Neural cell (in vitro differentiated cells): ENCODE measurements around the gene OR13J1. TPM values are rescaled to one million over a fixed set of nuclear protein-coding genes. Genes with fewer than 3 reads are reported as not detected.
A peak's percentile ranks its signal among the peaks of the same experiment; 100 is the strongest.

Experiments
- H2AFZ ChIP-seq: fragments of 200-600, 300-800 bp; sonication (generic), shearing (Covaris generic); 2 replicates; pipeline ENCODE4 v1.6.0; 2014; ENCODE audit warnings: low read depth, mild to moderate bottlenecking, antibody characterized with exemption, low read length, moderate library complexity
- H3F3A ChIP-seq: fragments of 200-600 bp; shearing (Covaris generic); 2 replicates; pipeline ENCODE4 v1.6.1; 2016; ENCODE audit warnings: mild to moderate bottlenecking, moderate library complexity, mixed read lengths, antibody characterized with exemption, low read length; ENCODE audit not compliant: insufficient read depth, poor library complexity, severe bottlenecking
- H3K27ac ChIP-seq: fragments of 200-600, 300-800 bp; sonication (generic), shearing (Covaris generic); 2 replicates; pipeline ENCODE4 v1.5.1; 2014; ENCODE audit warnings: mild to moderate bottlenecking, low read length, moderate library complexity
- H3K27me3 ChIP-seq: fragments of 300-800, 200-600 bp; sonication (generic), shearing (Covaris generic); 2 replicates; pipeline ENCODE4 v1.6.0; 2014; ENCODE audit warnings: mild to moderate bottlenecking, low read depth, low read length, moderate library complexity; ENCODE audit not compliant: insufficient read depth
- H3K36me3 ChIP-seq: fragments of 300-800, 200-600 bp; sonication (generic), shearing (Covaris generic); 2 replicates; pipeline ENCODE4 v1.5.1; 2014; ENCODE audit warnings: mild to moderate bottlenecking, antibody characterized with exemption, low read length, moderate library complexity; ENCODE audit not compliant: insufficient read depth
- H3K4me2 ChIP-seq: fragments of 300-800, 200-600 bp; sonication (generic), shearing (Covaris generic); 2 replicates; pipeline ENCODE4 v1.6.0; 2014; ENCODE audit warnings: mild to moderate bottlenecking, low read length
- H3K4me3 ChIP-seq: fragments of 300-800, 200-600 bp; sonication (generic), shearing (Covaris generic); 2 replicates; pipeline ENCODE4 v1.5.1; 2014; ENCODE audit warnings: mild to moderate bottlenecking, low read length, moderate library complexity
- H3K79me2 ChIP-seq: fragments of 200-600 bp; shearing (Covaris generic); replicated peaks from 2 replicates; pipeline ENCODE4 v1.6.0; 2014; ENCODE audit warnings: mild to moderate bottlenecking, low read length, moderate library complexity; ENCODE audit not compliant: insufficient read depth
- H3K9ac ChIP-seq: fragments of 300-800, 200-600 bp; sonication (generic), shearing (Covaris generic); 2 replicates; pipeline ENCODE4 v1.6.1; 2016; ENCODE audit warnings: mild to moderate bottlenecking, low read length, mixed read lengths
- H3K9me2 ChIP-seq: fragments of 200-600 bp; shearing (Covaris generic); 2 replicates; pipeline ENCODE4 v1.6.1; 2016; ENCODE audit warnings: mild to moderate bottlenecking, low read length, mixed read lengths; ENCODE audit not compliant: insufficient read depth
- H3K9me3 ChIP-seq: fragments of 200-600, 300-800 bp; sonication (generic), shearing (Covaris generic); 2 replicates; pipeline ENCODE4 v1.6.1; 2016; ENCODE audit warnings: mild to moderate bottlenecking, mixed run types, low read length, moderate library complexity, mixed read lengths
- H4K20me1 ChIP-seq: fragments of 200-600 bp; shearing (Covaris generic); 2 replicates; pipeline ENCODE4 v1.6.1; 2016; ENCODE audit warnings: mild to moderate bottlenecking, mixed run types; ENCODE audit not compliant: insufficient read depth
- EP300 ChIP-seq: fragments of 450-650 bp; conservative IDR thresholded peaks from 2 replicates; pipeline ENCODE4 v1.6.1; 2014; ENCODE audit warnings: antibody characterized with exemption, mild to moderate bottlenecking, moderate library complexity; ENCODE audit not compliant: poor library complexity, severe bottlenecking
- EZH2 ChIP-seq: fragments of 200-600, 300-800 bp; shearing (Covaris generic), sonication (generic); IDR thresholded peaks from 2 replicates; pipeline ENCODE4 v1.6.1; 2014; ENCODE audit warnings: antibody characterized with exemption, low read length, borderline replicate concordance, mild to moderate bottlenecking; ENCODE audit not compliant: insufficient read depth, poor library complexity, severe bottlenecking
- MXI1 ChIP-seq: fragments of 450-650 bp; conservative IDR thresholded peaks from 2 replicates; pipeline ENCODE4 v1.6.1; 2014; ENCODE audit warnings: antibody characterized with exemption, mild to moderate bottlenecking; ENCODE audit not compliant: poor library complexity, severe bottlenecking
- POLR2AphosphoS5 ChIP-seq: IDR thresholded peaks from 2 replicates; pipeline ENCODE4 v1.6.1; 2012
- RAD21 ChIP-seq: fragments of 450-650 bp; conservative IDR thresholded peaks from 2 replicates; pipeline ENCODE4 v1.6.1; 2014; ENCODE audit warnings: antibody characterized with exemption, mild to moderate bottlenecking, moderate library complexity
- SMC3 ChIP-seq: fragments of 450-650 bp; conservative IDR thresholded peaks from 2 replicates; pipeline ENCODE4 v1.6.1; 2014; ENCODE audit warnings: antibody characterized with exemption, mild to moderate bottlenecking, moderate library complexity; ENCODE audit not compliant: poor library complexity
- TAF1 ChIP-seq: IDR thresholded peaks from 2 replicates; pipeline ENCODE4 v1.6.1; 2012; ENCODE audit warnings: low read depth
- polyA plus RNA-seq: library from polyadenylated mRNA; depleted of rRNA; stranded (reverse); fragments of >200 nt; gene quantifications from 2 replicates; pipeline ENCODE4 v1.2.3, GENCODE V29; 2014
- TF ChIP-seq, protein P1 (sequence below): IDR thresholded peaks from 2 replicates; pipeline ENCODE4 v1.6.1; 2012; ENCODE audit warnings: borderline replicate concordance
- TF ChIP-seq, protein P2 (sequence below): fragments of 450-650 bp; IDR thresholded peaks from 2 replicates; pipeline ENCODE4 v1.5.1; 2014; ENCODE audit warnings: antibody characterized with exemption, mild to moderate bottlenecking, moderate library complexity; ENCODE audit not compliant: poor library complexity, severe bottlenecking

OR13J1 gene
- polyA plus RNA-seq, 1 donor from 2014 or later = not detected

DNA sequence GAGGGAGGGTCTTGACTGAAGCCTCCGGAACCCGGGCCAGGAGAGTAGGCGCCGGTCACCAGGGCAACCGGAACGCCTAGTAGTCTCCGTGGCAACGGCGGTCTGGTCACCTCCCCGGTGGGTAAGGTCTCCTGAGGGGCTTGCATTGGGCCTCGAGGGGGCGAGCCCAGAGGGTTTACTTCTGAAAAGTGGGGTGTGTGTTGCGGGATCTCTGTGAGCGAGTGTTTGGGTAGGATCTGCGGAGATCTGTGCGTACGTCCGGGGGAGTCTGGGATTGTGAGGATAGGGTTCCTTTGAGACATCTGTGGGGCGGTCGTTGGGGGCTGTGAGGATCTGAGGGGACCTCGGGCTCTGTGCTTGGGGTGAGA is 41.5 kb downstream of the OR13J1 start, which contains the start of gene FAM221B:
Gene FAM221B, minus strand, starts transcription at position 17 of the 368 bp plus-strand sequence. CDS start 2,571 bp downstream, outside the sequence.
- Histone ChIP-seq H3F3A (no peaks in the 10 kb centered on the region), H3K4me2 (peak within 1 kb of the TSS; percentile 84), H3K27ac (peak within 1 kb of the TSS; percentile 61), H3K36me3 (no peaks in the 10 kb centered on the region), H3K9me3 (no peaks in the 10 kb centered on the region), H2AFZ (peak within 1 kb of the TSS; percentile 83), H3K9ac (peak within 1 kb of the TSS; percentile 91), H3K9me2 (no peaks in the 10 kb centered on the region), H3K27me3 (no peaks in the 10 kb centered on the region), H4K20me1 (no peaks in the 10 kb centered on the region), H3K79me2 (peaks cover 14% of the 10 kb centered on the region), H3K4me3 (peak within 1 kb of the TSS; percentile 83)
- TF ChIP-seq, protein P1, sequence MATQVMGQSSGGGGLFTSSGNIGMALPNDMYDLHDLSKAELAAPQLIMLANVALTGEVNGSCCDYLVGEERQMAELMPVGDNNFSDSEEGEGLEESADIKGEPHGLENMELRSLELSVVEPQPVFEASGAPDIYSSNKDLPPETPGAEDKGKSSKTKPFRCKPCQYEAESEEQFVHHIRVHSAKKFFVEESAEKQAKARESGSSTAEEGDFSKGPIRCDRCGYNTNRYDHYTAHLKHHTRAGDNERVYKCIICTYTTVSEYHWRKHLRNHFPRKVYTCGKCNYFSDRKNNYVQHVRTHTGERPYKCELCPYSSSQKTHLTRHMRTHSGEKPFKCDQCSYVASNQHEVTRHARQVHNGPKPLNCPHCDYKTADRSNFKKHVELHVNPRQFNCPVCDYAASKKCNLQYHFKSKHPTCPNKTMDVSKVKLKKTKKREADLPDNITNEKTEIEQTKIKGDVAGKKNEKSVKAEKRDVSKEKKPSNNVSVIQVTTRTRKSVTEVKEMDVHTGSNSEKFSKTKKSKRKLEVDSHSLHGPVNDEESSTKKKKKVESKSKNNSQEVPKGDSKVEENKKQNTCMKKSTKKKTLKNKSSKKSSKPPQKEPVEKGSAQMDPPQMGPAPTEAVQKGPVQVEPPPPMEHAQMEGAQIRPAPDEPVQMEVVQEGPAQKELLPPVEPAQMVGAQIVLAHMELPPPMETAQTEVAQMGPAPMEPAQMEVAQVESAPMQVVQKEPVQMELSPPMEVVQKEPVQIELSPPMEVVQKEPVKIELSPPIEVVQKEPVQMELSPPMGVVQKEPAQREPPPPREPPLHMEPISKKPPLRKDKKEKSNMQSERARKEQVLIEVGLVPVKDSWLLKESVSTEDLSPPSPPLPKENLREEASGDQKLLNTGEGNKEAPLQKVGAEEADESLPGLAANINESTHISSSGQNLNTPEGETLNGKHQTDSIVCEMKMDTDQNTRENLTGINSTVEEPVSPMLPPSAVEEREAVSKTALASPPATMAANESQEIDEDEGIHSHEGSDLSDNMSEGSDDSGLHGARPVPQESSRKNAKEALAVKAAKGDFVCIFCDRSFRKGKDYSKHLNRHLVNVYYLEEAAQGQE = peak; percentile 23
- TF ChIP-seq TAF1 (no peak), SMC3 (peak; percentile 7)

DNA sequence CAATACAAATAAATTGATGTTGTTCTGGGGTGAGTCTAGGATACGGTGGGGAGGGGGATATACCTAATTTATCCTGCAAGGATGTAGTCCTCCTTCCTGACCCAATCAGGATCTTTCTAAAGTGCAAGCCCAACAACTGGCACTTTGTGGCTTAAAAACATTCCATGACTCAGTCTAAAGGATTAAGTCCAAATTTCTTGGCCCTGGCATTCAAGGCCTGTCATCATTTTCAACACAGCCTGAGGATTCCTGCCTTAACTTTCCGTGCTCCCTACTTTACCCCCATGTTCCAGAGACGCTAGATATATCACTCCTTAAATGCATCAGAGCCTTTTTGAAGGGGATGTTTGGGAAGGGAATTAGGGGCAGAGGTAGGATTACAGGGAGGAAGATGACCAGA is 42.7 kb downstream of the OR13J1 start:
- Histone ChIP-seq H4K20me1 (no peaks in the 10 kb centered on the region), H3K4me3 (no peak overlapping the region), H3K27ac (no peak overlapping the region), H2AFZ (no peak overlapping the region), H3K9me3 (no peaks in the 10 kb centered on the region), H3F3A (no peaks in the 10 kb centered on the region), H3K27me3 (no peaks in the 10 kb centered on the region), H3K79me2 (peaks cover 14% of the 10 kb centered on the region), H3K9ac (no peak overlapping the region), H3K36me3 (no peaks in the 10 kb centered on the region), H3K4me2 (no peak overlapping the region), H3K9me2 (no peaks in the 10 kb centered on the region)
- TF ChIP-seq, protein P1 = no peak
- TF ChIP-seq RAD21 = no peak
- TF ChIP-seq TAF1 = no peak
- no peak for TF ChIP-seq SMC3
- no peak for TF ChIP-seq EZH2
- TF ChIP-seq, protein P2, sequence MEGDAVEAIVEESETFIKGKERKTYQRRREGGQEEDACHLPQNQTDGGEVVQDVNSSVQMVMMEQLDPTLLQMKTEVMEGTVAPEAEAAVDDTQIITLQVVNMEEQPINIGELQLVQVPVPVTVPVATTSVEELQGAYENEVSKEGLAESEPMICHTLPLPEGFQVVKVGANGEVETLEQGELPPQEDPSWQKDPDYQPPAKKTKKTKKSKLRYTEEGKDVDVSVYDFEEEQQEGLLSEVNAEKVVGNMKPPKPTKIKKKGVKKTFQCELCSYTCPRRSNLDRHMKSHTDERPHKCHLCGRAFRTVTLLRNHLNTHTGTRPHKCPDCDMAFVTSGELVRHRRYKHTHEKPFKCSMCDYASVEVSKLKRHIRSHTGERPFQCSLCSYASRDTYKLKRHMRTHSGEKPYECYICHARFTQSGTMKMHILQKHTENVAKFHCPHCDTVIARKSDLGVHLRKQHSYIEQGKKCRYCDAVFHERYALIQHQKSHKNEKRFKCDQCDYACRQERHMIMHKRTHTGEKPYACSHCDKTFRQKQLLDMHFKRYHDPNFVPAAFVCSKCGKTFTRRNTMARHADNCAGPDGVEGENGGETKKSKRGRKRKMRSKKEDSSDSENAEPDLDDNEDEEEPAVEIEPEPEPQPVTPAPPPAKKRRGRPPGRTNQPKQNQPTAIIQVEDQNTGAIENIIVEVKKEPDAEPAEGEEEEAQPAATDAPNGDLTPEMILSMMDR = no peak
- TF ChIP-seq EP300 = no peak
- no peak for TF ChIP-seq POLR2AphosphoS5
- no peak for TF ChIP-seq MXI1
